GM20000 (cell line): ENCODE data around the gene PTBP1.

Experiments used
- DNase-seq: peaks from one replicate; pipeline ENCODE4 v3.0.0; 2012; ENCODE audit warnings: low spot score
- CTCF ChIP-seq: IDR thresholded peaks from 2 replicates; pipeline ENCODE4 v1.5.1; 2012; ENCODE audit warnings: mild to moderate bottlenecking, control low read depth; ENCODE audit errors: extremely low read depth, missing control alignments

Gene PTBP1

DNA sequence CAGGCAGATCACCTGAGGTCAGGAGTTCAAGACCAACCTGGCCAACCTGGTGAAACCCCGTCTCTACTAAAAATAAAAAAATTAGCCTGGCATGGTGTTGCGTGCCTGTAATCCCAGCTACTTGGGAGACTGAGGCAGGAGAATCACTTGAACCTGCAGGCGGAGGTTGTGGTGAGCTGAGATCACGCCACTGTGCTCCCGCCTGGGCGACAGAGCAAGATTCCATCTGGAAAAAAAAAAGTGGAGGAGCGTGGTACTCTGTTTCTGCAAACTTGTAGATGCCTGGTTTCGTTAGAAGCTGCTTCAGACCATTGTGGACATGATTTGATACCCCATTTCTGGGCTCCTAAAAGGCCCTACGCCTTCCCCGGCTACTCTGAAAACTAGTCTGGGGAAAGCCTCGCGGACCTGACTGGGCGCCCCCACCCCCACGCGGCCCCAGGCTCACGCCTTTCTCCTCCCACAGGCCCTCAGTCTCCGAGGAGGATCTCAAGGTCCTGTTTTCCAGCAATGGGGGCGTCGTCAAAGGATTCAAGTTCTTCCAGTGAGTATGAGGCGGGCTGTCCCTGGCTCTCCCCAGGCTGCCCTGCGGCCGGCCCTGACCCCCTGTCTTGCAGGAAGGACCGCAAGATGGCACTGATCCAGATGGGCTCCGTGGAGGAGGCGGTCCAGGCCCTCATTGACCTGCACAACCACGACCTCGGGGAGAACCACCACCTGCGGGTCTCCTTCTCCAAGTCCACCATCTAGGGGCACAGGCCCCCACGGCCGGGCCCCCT, 13.0 kb downstream of the PTBP1 start:
- TF ChIP-seq CTCF = no peak

DNA sequence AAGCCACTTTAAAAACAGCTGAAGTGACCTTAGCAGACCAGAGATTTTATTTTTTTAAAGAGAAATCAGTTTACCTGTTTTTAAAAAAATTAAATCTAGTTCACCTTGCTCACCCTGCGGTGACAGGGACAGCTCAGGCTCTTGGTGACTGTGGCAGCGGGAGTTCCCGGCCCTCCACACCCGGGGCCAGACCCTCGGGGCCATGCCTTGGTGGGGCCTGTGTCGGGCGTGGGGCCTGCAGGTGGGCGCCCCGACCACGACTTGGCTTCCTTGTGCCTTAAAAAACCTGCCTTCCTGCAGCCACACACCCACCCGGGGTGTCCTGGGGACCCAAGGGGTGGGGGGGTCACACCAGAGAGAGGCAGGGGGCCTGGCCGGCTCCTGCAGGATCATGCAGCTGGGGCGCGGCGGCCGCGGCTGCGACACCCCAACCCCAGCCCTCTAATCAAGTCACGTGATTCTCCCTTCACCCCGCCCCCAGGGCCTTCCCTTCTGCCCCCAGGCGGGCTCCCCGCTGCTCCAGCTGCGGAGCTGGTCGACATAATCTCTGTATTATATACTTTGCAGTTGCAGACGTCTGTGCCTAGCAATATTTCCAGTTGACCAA, 13.7 kb downstream of the PTBP1 start:
- DNase-seq = peak; percentile 27
- TF ChIP-seq CTCF = no peak

More for the DNA sequence above, 13.0 kb downstream of the PTBP1 start:
- peak; percentile 27 for DNase-seq

DNA sequence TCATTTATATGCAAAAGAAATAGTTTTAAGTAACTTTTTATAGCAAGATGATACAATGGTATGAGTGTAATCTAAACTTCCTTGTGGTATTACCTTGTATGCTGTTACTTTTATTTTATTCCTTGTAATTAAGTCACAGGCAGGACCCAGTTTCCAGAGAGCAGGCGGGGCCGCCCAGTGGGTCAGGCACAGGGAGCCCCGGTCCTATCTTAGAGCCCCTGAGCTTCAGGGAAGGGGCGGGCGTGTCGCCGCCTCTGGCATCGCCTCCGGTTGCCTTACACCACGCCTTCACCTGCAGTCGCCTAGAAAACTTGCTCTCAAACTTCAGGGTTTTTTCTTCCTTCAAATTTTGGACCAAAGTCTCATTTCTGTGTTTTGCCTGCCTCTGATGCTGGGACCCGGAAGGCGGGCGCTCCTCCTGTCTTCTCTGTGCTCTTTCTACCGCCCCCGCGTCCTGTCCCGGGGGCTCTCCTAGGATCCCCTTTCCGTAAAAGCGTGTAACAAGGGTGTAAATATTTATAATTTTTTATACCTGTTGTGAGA, 14.3 kb downstream of the PTBP1 start:
- TF ChIP-seq CTCF = no peak
- DNase-seq = peak; percentile 34

DNA sequence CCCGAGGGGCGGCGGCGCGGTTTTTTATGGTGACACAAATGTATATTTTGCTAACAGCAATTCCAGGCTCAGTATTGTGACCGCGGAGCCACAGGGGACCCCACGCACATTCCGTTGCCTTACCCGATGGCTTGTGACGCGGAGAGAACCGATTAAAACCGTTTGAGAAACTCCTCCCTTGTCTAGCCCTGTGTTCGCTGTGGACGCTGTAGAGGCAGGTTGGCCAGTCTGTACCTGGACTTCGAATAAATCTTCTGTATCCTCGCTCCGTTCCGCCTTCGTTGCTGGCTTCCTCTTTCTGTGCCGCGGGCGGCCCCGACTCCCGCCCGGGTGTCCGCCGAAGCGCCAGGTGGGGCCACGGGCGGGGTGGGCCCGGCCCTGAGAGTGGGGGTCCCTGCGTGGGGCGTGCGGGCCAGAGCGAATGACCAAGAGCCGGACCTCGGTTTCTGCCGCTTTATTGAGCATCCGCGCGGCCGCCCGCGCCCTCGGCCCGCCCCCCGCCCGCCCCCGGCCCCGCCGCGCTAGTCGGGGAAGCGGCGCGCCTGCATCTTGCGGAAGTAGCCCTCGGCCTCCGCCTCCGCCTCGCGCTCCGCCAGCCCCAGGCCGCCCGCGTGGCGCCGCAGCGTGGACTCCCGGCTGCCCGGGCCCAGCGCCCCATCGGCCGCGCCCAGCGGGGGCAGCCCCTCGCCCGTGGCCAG, 14.9 kb downstream of the PTBP1 start:
- DNase-seq = peak; percentile 54
- TF ChIP-seq CTCF = no peak

- no peak for DNase-seq
These were observed 15.5 kb downstream of the PTBP1 start for GRCh38 chr19:812747-813218.

More at GRCh38 chr19:812747-813218, 15.5 kb downstream of the PTBP1 start:
- no peak for TF ChIP-seq CTCF
